ENCODE data around the gene KCNH8. TPM values are rescaled to one million over a fixed set of nuclear protein-coding genes. Genes with fewer than 3 reads are reported as not detected.

KCNH8 gene
- total RNA-seq, 4 donors from 2014 or later, result 0.55 to 1.1 (median 1.00) TPM; not detected in 1

DNA sequence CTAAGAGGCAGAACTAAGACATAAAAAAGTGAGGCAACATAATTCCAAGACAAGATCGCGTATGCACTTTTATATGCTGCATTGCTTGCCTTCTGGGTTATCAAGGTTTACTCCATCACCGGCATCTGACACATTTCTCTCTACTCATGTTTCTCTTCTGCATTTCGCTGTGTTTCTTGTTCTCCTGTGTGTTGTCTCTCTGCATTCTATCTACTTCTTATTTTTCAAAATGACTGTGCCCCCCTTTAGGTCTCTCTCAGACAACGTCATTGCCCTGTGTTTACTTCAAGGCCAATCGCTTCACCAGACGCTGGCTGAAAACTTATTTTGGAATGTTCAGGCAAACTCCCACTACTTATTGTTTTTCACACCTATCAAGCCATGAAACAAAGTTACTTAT lies 280.4 kb downstream of the KCNH8 start:
- H3K36me3 ChIP-seq, result no peaks in the 10 kb centered on the region
- H3K9me3 ChIP-seq, result no peaks in the 10 kb centered on the region
- TF ChIP-seq POLR2A (IDR thresholded peaks at IDR 0.05), result no peak
- TF ChIP-seq CTCF (IDR thresholded peaks at IDR 0.05), result no peak
- no peak for TF ChIP-seq POLR2AphosphoS5 (IDR thresholded peaks at IDR 0.05)
- no peak for TF ChIP-seq EP300 (IDR thresholded peaks at IDR 0.05; ENCODE audit: low read depth)
- in situ Hi-C loops (cut with MboI; ENCODE audit: low pct_ligation_motif_present in 1 of 4, low pct_unique_long_range_greater_than_20kb in 1 of 4, low sequenced_read_pairs in 3 of 4) (no loop called here), intact Hi-C loops (cut with DNase I; ENCODE audit: low total_unique reads) (no loop called here)
- H3K4me3 ChIP-seq, result no peak overlapping the region
- 80 to 84% methylated on average over 7 of the region's 7 CpGs for WGBS, 2 donors (ENCODE audit: low coverage in 1 of 2)
- no peaks in the 10 kb centered on the region for H3K4me1 ChIP-seq
- H3K27me3 ChIP-seq, result no peaks in the 10 kb centered on the region
- DNase-seq, result no peak
- H3K27ac ChIP-seq, result no peak overlapping the region

DNA sequence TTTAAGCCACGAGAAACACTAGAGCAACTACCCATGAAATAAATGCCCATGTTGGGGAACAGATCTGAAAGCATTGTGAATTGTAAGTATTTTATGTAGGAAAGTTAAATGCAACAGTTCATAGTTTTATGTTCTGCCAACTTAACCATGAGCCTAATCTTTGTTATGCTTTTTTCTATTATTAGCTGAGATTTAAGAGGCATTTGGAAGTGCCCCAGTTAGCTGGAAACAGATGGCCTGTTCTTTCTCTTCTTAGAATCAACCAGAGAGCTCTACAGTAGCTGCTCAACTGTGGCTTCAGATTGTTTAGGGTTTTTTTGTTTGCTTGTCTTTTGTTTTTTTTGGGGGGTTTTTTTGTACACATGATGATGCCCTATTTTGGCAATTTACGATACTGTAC lies 284.4 kb downstream of the KCNH8 start:
- intact Hi-C loops (cut with DNase I; ENCODE audit: low total_unique reads), result no loop called here
- Histone ChIP-seq H3K27me3 (no peaks in the 10 kb centered on the region), H3K4me1 (no peaks in the 10 kb centered on the region), H3K27ac (no peak overlapping the region), H3K36me3 (no peaks in the 10 kb centered on the region), H3K9me3 (no peaks in the 10 kb centered on the region), H3K4me3 (no peak overlapping the region)
- TF ChIP-seq EP300 (IDR thresholded peaks at IDR 0.05; ENCODE audit: low read depth) (no peak), POLR2AphosphoS5 (IDR thresholded peaks at IDR 0.05) (no peak), POLR2A (IDR thresholded peaks at IDR 0.05) (no peak), CTCF (IDR thresholded peaks at IDR 0.05) (no peak)
- DNase-seq, result no peak
- in situ Hi-C loops (cut with MboI; ENCODE audit: low pct_ligation_motif_present in 1 of 4, low pct_unique_long_range_greater_than_20kb in 1 of 4, low sequenced_read_pairs in 3 of 4), result no loop called here
- 74 to 77% methylated on average over 2 of the region's 2 CpGs for WGBS, 2 donors (ENCODE audit: low coverage in 1 of 2)

GRCh38 chr3:19436746-19437145 lies 288.4 kb downstream of the KCNH8 start:
- no peaks in the 10 kb centered on the region for H3K36me3 ChIP-seq
- no peaks in the 10 kb centered on the region for H3K9me3 ChIP-seq
- H3K4me3 ChIP-seq, result no peak overlapping the region
- H3K4me1 ChIP-seq, result no peaks in the 10 kb centered on the region
- in situ Hi-C loops (cut with MboI; ENCODE audit: low pct_ligation_motif_present in 1 of 4, low pct_unique_long_range_greater_than_20kb in 1 of 4, low sequenced_read_pairs in 3 of 4) (no loop called here), intact Hi-C loops (cut with DNase I; ENCODE audit: low total_unique reads) (no loop called here)
- WGBS, 2 donors (ENCODE audit: low coverage in 1 of 2), result 82 to 96% methylated on average over 1 of the region's 1 CpG
- TF ChIP-seq CTCF (IDR thresholded peaks at IDR 0.05), result no peak
- H3K27ac ChIP-seq, result no peak overlapping the region
- H3K27me3 ChIP-seq, result no peaks in the 10 kb centered on the region
- DNase-seq, result no peak

DNA sequence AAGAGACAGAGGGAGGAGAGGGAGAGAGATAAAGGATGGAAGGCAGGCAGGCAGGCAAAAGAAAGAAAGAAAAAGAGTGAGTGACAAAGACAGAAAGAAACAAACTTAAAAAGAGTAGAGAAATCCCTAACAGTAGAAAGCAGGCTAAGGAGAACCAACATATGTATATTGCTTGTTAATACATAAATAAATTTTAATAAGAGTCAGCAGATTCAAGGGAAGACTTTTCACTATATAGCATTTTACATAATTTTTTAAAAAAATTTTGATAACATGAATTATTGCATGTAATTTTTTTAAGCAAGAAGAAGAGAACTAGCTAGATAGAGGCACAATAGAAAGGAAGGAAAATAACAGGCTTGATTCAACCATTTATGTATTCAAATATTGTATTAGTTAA lies 291.6 kb downstream of the KCNH8 start:
- in situ Hi-C loops (cut with MboI; ENCODE audit: low pct_ligation_motif_present in 1 of 4, low pct_unique_long_range_greater_than_20kb in 1 of 4, low sequenced_read_pairs in 3 of 4), result no loop called here
- intact Hi-C loops (cut with DNase I; ENCODE audit: low total_unique reads), result no loop called here

More for the DNA sequence above, 291.6 kb downstream of the KCNH8 start:
- no peaks in the 10 kb centered on the region for H3K27me3 ChIP-seq
- H3K36me3 ChIP-seq, result no peaks in the 10 kb centered on the region
- H3K27ac ChIP-seq, result no peak overlapping the region
- no peak for TF ChIP-seq POLR2A (IDR thresholded peaks at IDR 0.05)
- TF ChIP-seq EP300 (IDR thresholded peaks at IDR 0.05; ENCODE audit: low read depth), result no peak
- TF ChIP-seq POLR2AphosphoS5 (IDR thresholded peaks at IDR 0.05), result no peak
- no peak for TF ChIP-seq CTCF (IDR thresholded peaks at IDR 0.05)
- no peak overlapping the region for H3K4me3 ChIP-seq
- DNase-seq, result no peak
- H3K4me1 ChIP-seq, result no peaks in the 10 kb centered on the region
- no peaks in the 10 kb centered on the region for H3K9me3 ChIP-seq
